K562 (cell line): ENCODE data around the gene SRD5A2. TPM values are rescaled to one million over a fixed set of nuclear protein-coding genes. Genes with fewer than 3 reads are reported as not detected.

Experiments used
- ATF7 ChIP-seq: fragments of 450-650 bp; IDR thresholded peaks from 2 replicates; pipeline ENCODE4 v1.7.1; 2014; ENCODE audit warnings: mild to moderate bottlenecking, moderate library complexity
- CLOCK ChIP-seq: fragments of 250-450 bp; sonication (Bioruptor Pico); IDR thresholded peaks from 2 replicates; pipeline ENCODE4 v1.4.0; 2020; ENCODE audit warnings: mild to moderate bottlenecking, moderate library complexity, borderline replicate concordance
- FOXP1 ChIP-seq: sonication (generic); formaldehyde crosslinking; IDR thresholded peaks from 2 replicates; pipeline ENCODE4 v1.8.0; 2022; ENCODE audit warnings: mild to moderate bottlenecking, missing genetic modification reagents
- NCOA4 ChIP-seq: fragments of 450-650 bp; IDR thresholded peaks from 2 replicates; pipeline ENCODE4 v1.6.1; 2018; ENCODE audit warnings: mild to moderate bottlenecking; ENCODE audit not compliant: partially characterized antibody
- NFIX ChIP-seq: fragments of 250-450 bp; sonication (Bioruptor Pico); IDR thresholded peaks from 2 replicates; pipeline ENCODE4 v1.4.0; 2020; ENCODE audit warnings: low read depth, mild to moderate bottlenecking, moderate library complexity
- POLR2H ChIP-seq: IDR thresholded peaks from 2 replicates; pipeline ENCODE4 v1.6.1; 2016; ENCODE audit warnings: missing genetic modification characterization, low read depth, mild to moderate bottlenecking, control low read depth, missing compliant biosample characterization, moderate library complexity
- TOE1 ChIP-seq, 2 experiments: fragments of 450-650 bp in 1 of 2; sonication (generic) in 1 of 2; formaldehyde crosslinking in 1 of 2; IDR thresholded peaks; 2 replicates each; pipeline versions ENCODE4 v1.7.1 to v1.8.0; 2016 to 2022; ENCODE audit warnings: borderline replicate concordance in 2 of 2, mild to moderate bottlenecking in 2 of 2, antibody characterized with exemption in 1 of 2, inconsistent platforms in 1 of 2, low read depth in 1 of 2, missing genetic modification reagents in 1 of 2, moderate library complexity in 1 of 2
- ZNF253 ChIP-seq: fragments of 250-450 bp; sonication (Bioruptor Pico); conservative IDR thresholded peaks from 2 replicates; pipeline ENCODE4 v1.6.1; 2021; ENCODE audit warnings: mild to moderate bottlenecking
- ZNF584 ChIP-seq: fragments of 200-800 bp; sonication (Bioruptor generic); IDR thresholded peaks from 2 replicates; pipeline ENCODE4 v1.6.1; 2016; ENCODE audit warnings: low read depth, mild to moderate bottlenecking, missing genetic modification characterization, missing compliant biosample characterization
- ZZZ3 ChIP-seq: fragments of 450-650 bp; IDR thresholded peaks from 2 replicates; pipeline ENCODE4 v1.6.1; 2016; ENCODE audit warnings: antibody characterized with exemption, mild to moderate bottlenecking, moderate library complexity
- polyA plus RNA-seq, 8 experiments: library from polyadenylated mRNA; depleted of rRNA in 4 of 8; stranded (reverse) in 5 of 8; unstranded in 3 of 8; fragments of >200 nt; fragmentation: Nextera tagmentation in 2 of 8; fragmentation: Illumina TruSeq in 1 of 8; extraction: Ambion mirVana in 2 of 8; extraction: Trizol in 1 of 8; gene quantifications; 2 replicates each; pipeline versions ENCODE4 v1.2.1 to v1.2.3, GENCODE V29; 2011 to 2014; ENCODE audit warnings: inconsistent platforms in 1 of 8, missing spikeins in 1 of 8
- total RNA-seq, 7 experiments: library from RNA; depleted of rRNA in 6 of 7; stranded (reverse); fragments of >200 nt in 6 of 7; fragmentation: Illumina TruSeq in 2 of 7; extraction: Trizol in 2 of 7; gene quantifications; 2 replicates each; pipeline versions ENCODE4 v1.2.1 to v1.2.3, GENCODE V29; 2011 to 2021; ENCODE audit warnings: low replicate concordance in 1 of 7
- TF ChIP-seq, protein P1 (sequence below): fragments of 450-650 bp; formaldehyde crosslinking; IDR thresholded peaks from 2 replicates; pipeline ENCODE4 v1.4.0; 2020; ENCODE audit warnings: mild to moderate bottlenecking, mixed read lengths
- TF ChIP-seq, protein P2 (sequence below): fragments of 450-650 bp; IDR thresholded peaks from 2 replicates; pipeline ENCODE4 v1.6.1; 2017; ENCODE audit warnings: antibody characterized with exemption
- TF ChIP-seq, protein P3 (sequence below): sonication (generic); formaldehyde crosslinking; IDR thresholded peaks from 2 replicates; pipeline ENCODE4 v1.4.0; 2020; ENCODE audit warnings: mild to moderate bottlenecking, missing genetic modification reagents

The SRD5A2 gene
- total and polyA plus RNA-seq, 9 of the 15 experiments (the other 6 are each of a cell fraction or from before 2014, with no cell fraction given) = 0.03 TPM; not detected in 8

DNA sequence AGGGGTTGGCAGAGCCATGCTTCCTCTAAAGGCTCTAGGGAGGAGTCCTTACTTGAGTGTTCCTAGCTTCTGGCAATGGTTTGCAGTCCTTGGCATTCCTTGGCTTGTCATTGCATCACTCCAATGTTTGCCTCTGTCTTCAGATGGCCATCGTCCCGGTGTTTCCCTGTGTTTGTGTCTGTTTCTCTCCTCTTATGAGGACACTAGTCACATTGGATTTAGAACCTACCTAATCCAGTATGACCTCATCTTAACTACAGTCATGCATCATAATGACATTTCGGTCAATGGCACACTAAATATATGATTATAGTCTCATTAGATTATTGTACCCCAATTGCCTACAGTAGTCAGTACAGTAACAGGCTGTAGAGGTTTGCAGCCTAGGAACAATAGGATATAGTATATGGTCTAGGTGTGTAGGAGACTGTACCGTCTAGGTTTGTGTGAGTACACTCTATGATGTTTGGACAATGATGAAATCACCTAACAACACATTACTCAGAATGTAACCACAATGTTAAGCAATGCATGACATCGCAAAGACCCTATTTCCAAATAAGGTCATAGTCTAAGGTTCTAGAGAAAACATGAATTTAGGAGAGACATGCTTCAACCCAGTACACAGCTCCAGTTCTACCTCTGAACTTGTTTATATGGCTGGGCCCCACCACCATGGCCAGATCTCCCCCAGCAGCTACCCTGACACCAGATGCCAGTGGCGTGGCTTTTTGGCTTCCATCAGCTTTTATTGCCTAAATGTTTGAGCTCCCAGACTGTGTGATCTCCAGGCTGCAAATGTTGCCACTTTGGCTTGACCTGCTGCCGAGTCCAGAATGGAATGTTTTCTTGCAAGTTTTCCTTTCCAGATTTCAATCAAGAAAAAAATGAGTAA is 22.1 kb downstream of the SRD5A2 start (continued):
- TF ChIP-seq, protein P1, sequence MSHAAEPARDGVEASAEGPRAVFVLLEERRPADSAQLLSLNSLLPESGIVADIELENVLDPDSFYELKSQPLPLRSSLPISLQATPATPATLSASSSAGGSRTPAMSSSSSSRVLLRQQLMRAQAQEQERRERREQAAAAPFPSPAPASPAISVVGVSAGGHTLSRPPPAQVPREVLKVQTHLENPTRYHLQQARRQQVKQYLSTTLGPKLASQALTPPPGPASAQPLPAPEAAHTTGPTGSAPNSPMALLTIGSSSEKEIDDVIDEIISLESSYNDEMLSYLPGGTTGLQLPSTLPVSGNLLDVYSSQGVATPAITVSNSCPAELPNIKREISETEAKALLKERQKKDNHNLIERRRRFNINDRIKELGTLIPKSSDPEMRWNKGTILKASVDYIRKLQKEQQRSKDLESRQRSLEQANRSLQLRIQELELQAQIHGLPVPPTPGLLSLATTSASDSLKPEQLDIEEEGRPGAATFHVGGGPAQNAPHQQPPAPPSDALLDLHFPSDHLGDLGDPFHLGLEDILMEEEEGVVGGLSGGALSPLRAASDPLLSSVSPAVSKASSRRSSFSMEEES (CRISPR knock-in tag) = no peak
- TF ChIP-seq ZZZ3 (no peak), NFIX (CRISPR knock-in tag) (no peak), CLOCK (CRISPR knock-in tag) (no peak), FOXP1 (CRISPR knock-in tag) (no peak), POLR2H (tag) (no peak), ZNF584 (CRISPR knock-in tag) (peak; percentile 75), ZNF253 (no peak), NCOA4 (no peak), ATF7 (peak; percentile 86), TOE1 (IDR thresholded peaks at IDR 0.05; ENCODE audit: borderline replicate concordance) (no peak), TOE1 (CRISPR knock-in tag; IDR thresholded peaks at IDR 0.05; ENCODE audit: borderline replicate concordance, low read depth) (no peak)
- TF ChIP-seq, protein P2, sequence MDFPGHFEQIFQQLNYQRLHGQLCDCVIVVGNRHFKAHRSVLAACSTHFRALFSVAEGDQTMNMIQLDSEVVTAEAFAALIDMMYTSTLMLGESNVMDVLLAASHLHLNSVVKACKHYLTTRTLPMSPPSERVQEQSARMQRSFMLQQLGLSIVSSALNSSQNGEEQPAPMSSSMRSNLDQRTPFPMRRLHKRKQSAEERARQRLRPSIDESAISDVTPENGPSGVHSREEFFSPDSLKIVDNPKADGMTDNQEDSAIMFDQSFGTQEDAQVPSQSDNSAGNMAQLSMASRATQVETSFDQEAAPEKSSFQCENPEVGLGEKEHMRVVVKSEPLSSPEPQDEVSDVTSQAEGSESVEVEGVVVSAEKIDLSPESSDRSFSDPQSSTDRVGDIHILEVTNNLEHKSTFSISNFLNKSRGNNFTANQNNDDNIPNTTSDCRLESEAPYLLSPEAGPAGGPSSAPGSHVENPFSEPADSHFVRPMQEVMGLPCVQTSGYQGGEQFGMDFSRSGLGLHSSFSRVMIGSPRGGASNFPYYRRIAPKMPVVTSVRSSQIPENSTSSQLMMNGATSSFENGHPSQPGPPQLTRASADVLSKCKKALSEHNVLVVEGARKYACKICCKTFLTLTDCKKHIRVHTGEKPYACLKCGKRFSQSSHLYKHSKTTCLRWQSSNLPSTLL = no peak
- TF ChIP-seq, protein P3, sequence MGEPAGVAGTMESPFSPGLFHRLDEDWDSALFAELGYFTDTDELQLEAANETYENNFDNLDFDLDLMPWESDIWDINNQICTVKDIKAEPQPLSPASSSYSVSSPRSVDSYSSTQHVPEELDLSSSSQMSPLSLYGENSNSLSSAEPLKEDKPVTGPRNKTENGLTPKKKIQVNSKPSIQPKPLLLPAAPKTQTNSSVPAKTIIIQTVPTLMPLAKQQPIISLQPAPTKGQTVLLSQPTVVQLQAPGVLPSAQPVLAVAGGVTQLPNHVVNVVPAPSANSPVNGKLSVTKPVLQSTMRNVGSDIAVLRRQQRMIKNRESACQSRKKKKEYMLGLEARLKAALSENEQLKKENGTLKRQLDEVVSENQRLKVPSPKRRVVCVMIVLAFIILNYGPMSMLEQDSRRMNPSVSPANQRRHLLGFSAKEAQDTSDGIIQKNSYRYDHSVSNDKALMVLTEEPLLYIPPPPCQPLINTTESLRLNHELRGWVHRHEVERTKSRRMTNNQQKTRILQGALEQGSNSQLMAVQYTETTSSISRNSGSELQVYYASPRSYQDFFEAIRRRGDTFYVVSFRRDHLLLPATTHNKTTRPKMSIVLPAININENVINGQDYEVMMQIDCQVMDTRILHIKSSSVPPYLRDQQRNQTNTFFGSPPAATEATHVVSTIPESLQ (CRISPR knock-in tag) = no peak
